H1 (cell line): ENCODE measurements around the gene P2RY8. TPM values are rescaled to one million over a fixed set of nuclear protein-coding genes. Genes with fewer than 3 reads are reported as not detected.

Experiments used
- ASH2L ChIP-seq: fragments of 200-600, 300-600 bp; sonication (generic); IDR thresholded peaks from one replicate; pipeline ENCODE4 v1.7.1; 2017; ENCODE audit warnings: low read length
- BCL11A ChIP-seq, 2 experiments: IDR thresholded peaks; one replicate each; pipeline ENCODE4 v1.6.1; 2011; ENCODE audit warnings: low read depth in 2 of 2, low read length in 2 of 2, mild to moderate bottlenecking in 2 of 2
- CHD7 ChIP-seq: fragments of 300-600 bp; sonication (generic); IDR thresholded peaks from 2 replicates; pipeline ENCODE4 v1.7.1; 2012; ENCODE audit warnings: low read length, moderate library complexity, mild to moderate bottlenecking, inconsistent platforms; ENCODE audit not compliant: insufficient replicate concordance
- PHF8 ChIP-seq: fragments of 200-600 bp; sonication (generic); conservative IDR thresholded peaks from 2 replicates; pipeline ENCODE4 v1.7.1; 2012; ENCODE audit warnings: low read depth, mild to moderate bottlenecking, inconsistent platforms, low read length, moderate library complexity
- SIRT6 ChIP-seq: IDR thresholded peaks from one replicate; pipeline ENCODE4 v1.7.1; 2012; ENCODE audit warnings: low read length, inconsistent platforms
- SIX5 ChIP-seq: IDR thresholded peaks from 2 replicates; pipeline ENCODE4 v1.6.1; 2011; ENCODE audit warnings: mild to moderate bottlenecking, low read depth, low read length
- TBP ChIP-seq: IDR thresholded peaks from 2 replicates; pipeline ENCODE4 v1.6.1; 2011; ENCODE audit warnings: low read depth, low read length, improper control_type of control experiment
- polyA plus RNA-seq, 7 experiments: library from polyadenylated mRNA; depleted of rRNA in 3 of 7; stranded (reverse) in 5 of 7; unstranded in 2 of 7; fragments of >200 nt in 5 of 7; fragments of 200-250 nt in 2 of 7; gene quantifications; 1 replicate in 5 of 7; 2 replicates in 1 of 7; 4 replicates in 1 of 7; pipeline versions ENCODE4 v1.2.1 to v1.2.3, GENCODE V29; 2011 to 2013; ENCODE audit warnings: missing spikeins in 2 of 7, mixed read lengths in 2 of 7
- total RNA-seq: library from RNA; stranded (reverse); fragmentation: NEBNext Ultra II Directional; extraction: Animal tissue kit (Norgen Biotek cat#: 25700); gene quantifications from 2 replicates; pipeline ENCODE4 v1.2.1, GENCODE V29; 2021
- TF ChIP-seq, protein P1 (sequence below): IDR thresholded peaks from 2 replicates; pipeline ENCODE4 v1.6.1; 2012; ENCODE audit warnings: inconsistent platforms
- TF ChIP-seq, protein P2 (sequence below): IDR thresholded peaks from 2 replicates; pipeline ENCODE4 v1.6.1; 2012; ENCODE audit warnings: low read length, inconsistent platforms

Gene P2RY8
- total and polyA plus RNA-seq, 2 of the 8 experiments (the other 6 are each of a cell fraction or from before 2014, with no cell fraction given): 0.09 to 0.15 TPM

GRCh38 chrX:1480082-1480785 lies 56.8 kb downstream of the P2RY8 start (continued):
- no peak for TF ChIP-seq CHD7
- TF ChIP-seq, protein P1, sequence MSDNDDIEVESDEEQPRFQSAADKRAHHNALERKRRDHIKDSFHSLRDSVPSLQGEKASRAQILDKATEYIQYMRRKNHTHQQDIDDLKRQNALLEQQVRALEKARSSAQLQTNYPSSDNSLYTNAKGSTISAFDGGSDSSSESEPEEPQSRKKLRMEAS: no peak
- TF ChIP-seq SIRT6: no peak
- TF ChIP-seq ASH2L: no peak
- TF ChIP-seq, protein P2, sequence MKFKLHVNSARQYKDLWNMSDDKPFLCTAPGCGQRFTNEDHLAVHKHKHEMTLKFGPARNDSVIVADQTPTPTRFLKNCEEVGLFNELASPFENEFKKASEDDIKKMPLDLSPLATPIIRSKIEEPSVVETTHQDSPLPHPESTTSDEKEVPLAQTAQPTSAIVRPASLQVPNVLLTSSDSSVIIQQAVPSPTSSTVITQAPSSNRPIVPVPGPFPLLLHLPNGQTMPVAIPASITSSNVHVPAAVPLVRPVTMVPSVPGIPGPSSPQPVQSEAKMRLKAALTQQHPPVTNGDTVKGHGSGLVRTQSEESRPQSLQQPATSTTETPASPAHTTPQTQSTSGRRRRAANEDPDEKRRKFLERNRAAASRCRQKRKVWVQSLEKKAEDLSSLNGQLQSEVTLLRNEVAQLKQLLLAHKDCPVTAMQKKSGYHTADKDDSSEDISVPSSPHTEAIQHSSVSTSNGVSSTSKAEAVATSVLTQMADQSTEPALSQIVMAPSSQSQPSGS: no peak
- no peak for TF ChIP-seq SIX5
- no peak for TF ChIP-seq TBP
- no peak for TF ChIP-seq BCL11A (IDR thresholded peaks at IDR 0.05; ENCODE audit: low read depth in 2 of 2, low read length in 2 of 2)
- no peak for TF ChIP-seq PHF8
